ENCODE data around the gene NAPEPLD. TPM values are rescaled to one million over a fixed set of nuclear protein-coding genes. Genes with fewer than 3 reads are reported as not detected.
A peak's percentile ranks its signal among the peaks of the same experiment; 100 is the strongest.
"Not testable (repeated sequence)": the region's sequence is repeated elsewhere in the genome, so short reads cannot be mapped to it uniquely, and the experiment has no call there.

The NAPEPLD gene
- total RNA-seq, 4 donors from 2014 or later, result 6.1 to 24.3 (median 10.0) TPM

DNA sequence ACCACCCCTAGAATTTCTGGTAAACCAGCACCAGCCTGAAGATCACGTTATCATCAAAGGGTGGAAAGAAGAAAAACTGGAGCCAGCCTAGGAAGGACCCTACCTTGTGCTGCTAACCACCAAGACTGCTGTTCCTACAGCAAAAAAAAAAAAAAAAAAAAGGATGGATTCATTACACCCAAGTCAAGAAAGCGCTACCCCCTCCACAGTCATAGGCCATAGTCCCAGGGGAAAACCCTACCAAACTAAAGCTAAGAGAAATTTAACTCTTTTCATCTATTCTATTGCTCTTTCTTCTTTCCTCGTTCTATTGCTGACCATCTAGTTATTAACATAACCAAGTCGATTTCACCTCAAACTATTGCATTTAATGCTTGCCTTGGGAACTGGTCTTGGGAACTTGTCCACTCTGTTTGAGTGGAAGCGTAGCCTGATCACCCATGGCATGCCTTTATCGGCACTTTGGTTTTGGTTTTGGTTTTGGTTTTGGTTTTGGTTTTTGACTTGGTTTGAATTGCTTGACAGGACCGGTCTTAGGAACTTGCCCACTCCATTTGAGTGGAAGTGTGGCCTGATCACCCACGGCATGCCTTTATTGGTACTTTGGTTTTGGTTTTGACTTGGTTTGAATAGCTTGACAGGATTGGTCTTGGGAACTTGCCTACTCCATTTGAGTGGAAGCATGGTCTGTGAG lies 6.6 kb upstream of the NAPEPLD start:
- not testable (repeated sequence) for H3K36me3 ChIP-seq; H3K27ac ChIP-seq; H3K27me3 ChIP-seq; H3K9me3 ChIP-seq; H3K4me3 ChIP-seq; DNase-seq (ENCODE audit: low spot score in 2 of 2); H3K4me1 ChIP-seq
- 89% methylated on average over 8 of the region's 8 CpGs for WGBS

DNA sequence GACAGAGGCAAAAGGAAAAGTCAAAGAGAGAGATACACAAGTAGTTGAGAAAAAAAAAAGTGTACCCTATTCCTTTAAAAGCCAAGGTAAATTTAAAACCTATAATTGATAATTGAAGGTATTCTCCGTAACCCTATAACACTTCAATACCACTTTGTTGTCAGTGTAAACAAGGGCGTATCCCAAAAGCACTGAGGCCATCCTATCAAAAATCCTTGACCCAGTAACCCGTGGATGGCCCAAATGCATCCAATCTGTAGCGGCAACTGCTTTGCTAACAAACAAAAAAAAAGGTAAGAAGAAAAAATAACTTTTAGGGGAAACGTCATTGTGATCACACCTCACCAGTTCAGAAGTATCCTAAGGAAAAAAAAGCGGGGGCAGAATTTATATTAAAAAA lies 5.1 kb upstream of the NAPEPLD start:
- WGBS, result 82% methylated on average over 6 of the region's 6 CpGs
- Histone ChIP-seq H3K27me3 (no peaks in the 10 kb centered on the region), H3K4me3 (no peak overlapping the region), H3K4me1 (peaks cover 14% of the 10 kb centered on the region), H3K36me3 (no peaks in the 10 kb centered on the region), H3K9me3 (no peaks in the 10 kb centered on the region), H3K27ac (no peak overlapping the region)
- TF ChIP-seq, protein P1, sequence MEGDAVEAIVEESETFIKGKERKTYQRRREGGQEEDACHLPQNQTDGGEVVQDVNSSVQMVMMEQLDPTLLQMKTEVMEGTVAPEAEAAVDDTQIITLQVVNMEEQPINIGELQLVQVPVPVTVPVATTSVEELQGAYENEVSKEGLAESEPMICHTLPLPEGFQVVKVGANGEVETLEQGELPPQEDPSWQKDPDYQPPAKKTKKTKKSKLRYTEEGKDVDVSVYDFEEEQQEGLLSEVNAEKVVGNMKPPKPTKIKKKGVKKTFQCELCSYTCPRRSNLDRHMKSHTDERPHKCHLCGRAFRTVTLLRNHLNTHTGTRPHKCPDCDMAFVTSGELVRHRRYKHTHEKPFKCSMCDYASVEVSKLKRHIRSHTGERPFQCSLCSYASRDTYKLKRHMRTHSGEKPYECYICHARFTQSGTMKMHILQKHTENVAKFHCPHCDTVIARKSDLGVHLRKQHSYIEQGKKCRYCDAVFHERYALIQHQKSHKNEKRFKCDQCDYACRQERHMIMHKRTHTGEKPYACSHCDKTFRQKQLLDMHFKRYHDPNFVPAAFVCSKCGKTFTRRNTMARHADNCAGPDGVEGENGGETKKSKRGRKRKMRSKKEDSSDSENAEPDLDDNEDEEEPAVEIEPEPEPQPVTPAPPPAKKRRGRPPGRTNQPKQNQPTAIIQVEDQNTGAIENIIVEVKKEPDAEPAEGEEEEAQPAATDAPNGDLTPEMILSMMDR (IDR thresholded peaks at IDR 0.05), result no peak
- TF ChIP-seq EP300 (IDR thresholded peaks at IDR 0.05) (no peak), POLR2A (IDR thresholded peaks at IDR 0.05) (no peak), POLR2AphosphoS5 (IDR thresholded peaks at IDR 0.05) (no peak)
- DNase-seq (ENCODE audit: low spot score in 2 of 2), result no peak

DNA sequence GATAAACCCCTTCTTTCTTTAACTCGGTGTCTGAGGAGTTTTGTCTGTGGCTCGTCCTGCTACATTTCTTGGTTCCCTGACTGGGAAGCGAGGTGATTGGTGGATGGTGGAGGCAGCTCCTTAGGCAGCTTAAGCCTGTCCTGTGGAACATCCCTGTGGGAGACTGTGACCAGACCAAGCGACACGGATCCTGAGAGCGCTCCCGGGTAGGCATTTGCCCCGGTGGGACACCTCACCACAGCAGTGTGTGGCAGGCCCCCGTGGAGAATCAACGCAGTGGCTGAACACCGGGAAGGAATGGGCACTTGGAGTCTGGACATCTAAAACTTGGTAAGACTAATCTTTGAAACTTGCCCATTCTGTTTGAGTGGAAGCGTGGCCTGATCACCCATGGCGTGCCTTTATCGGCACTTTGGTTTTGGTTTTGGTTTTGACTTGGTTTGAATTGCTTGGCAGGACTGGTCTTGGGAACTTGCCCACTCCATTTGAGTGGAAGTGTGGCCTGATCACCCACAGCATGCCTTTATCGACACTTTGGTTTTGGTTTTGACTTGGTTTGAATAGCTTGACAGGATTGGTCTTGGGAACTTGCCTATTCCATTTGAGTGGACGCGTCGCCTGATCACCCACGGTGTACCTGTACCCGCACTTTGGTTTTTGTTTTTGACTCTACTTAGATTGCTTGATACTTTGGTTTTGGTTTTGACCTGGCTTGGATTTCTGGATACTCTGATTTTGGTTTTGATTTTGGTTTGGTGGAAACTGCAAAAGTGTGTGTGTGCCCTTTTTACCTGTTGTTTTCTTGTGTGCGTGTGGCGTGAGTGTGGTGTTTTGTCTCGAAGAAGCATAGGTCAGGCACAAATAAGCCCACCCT lies 4.1 kb upstream of the NAPEPLD start:
- not testable (repeated sequence) for DNase-seq (ENCODE audit: low spot score in 2 of 2); H3K36me3 ChIP-seq; H3K4me3 ChIP-seq; H3K27ac ChIP-seq; H3K9me3 ChIP-seq; H3K27me3 ChIP-seq
- 95% methylated on average over 23 of the region's 23 CpGs for WGBS
- peaks cover 20% of the 10 kb centered on the region for H3K4me1 ChIP-seq

DNA sequence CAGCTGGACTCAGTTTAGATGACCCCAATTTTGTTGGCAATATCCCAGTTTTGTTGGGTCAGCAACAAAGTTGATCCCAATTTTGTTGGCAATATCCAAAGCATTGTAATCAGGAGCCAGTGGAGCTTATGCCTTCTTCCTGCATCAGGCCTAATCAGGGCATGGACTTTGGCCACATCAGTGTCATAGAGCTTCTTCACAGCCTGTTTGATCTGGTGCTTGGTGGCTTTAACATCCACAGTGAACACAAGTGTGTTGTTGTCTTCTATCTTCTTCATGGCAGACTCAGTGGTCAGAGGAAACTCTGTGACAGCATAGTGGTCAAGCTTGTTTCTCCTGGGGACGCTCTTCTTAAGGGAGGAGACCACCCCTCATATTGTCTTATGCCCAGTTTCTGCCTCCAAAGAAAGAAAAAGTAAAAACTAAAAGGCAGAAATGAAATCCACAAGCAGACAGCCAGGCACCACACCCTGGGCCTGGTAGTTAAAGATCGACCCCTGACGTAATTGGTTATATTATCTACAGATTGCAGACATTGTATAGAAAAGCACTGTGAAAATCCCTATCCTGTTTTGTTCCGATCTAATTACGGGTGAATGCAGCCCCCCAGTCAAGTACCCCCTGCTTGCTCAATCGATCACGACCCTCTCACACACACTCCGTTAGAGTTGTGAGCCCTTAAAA lies 3.2 kb upstream of the NAPEPLD start:
- H3K9me3 ChIP-seq; H3K27ac ChIP-seq; H3K4me3 ChIP-seq; H3K36me3 ChIP-seq; DNase-seq (ENCODE audit: low spot score in 2 of 2); H3K27me3 ChIP-seq: not testable (repeated sequence)
- WGBS, result 94% methylated on average over 8 of the region's 8 CpGs
- H3K4me1 ChIP-seq, result peaks cover 29% of the 10 kb centered on the region

DNA sequence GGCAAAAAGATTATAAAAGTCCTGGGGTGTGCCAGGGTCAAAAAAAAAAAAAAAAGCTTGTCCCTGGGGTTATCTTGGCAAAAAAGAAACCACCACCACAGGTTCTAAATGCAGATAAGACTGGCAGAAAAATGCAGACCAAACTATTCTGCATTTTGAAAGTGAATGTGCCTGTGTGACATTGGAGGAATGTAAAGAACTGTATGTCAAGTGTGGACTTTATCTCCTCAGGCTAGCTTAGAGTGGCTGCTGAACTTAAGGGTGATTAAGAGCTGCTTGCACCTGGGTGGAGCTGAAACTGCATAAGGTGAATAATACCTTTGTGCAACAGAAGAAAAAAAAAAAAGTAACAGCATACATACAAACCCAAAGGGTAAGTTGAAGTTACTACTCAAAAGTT lies 1.3 kb upstream of the NAPEPLD start:
- TF ChIP-seq POLR2AphosphoS5 (IDR thresholded peaks at IDR 0.05) (no peak), EP300 (IDR thresholded peaks at IDR 0.05) (no peak), POLR2A (IDR thresholded peaks at IDR 0.05) (no peak)
- TF ChIP-seq, protein P1 (IDR thresholded peaks at IDR 0.05), result no peak

DNA sequence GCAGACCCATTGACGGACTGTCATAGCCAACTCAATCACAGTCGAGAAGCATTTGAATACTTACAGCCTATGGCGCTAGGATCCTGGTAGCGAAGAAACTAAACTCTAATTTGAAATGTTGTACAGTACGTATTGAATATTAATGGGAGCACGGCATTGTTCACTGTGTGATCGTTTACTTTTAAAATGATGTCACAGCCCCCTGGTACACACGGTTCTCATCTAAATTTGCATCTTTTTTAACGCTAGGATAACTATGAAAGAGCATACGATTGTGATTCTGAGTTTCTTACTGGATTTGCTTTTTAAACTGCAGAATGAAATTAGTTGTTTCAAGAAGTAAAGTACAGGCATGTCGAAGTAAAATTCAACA lies 895 bp upstream of the NAPEPLD start:
- Histone ChIP-seq H3K27me3 (no peaks in the 10 kb centered on the region), H3K9me3 (no peaks in the 10 kb centered on the region), H3K4me3 (peak overlapping the region; percentile 75), H3K27ac (peak overlapping the region; percentile 96), H3K4me1 (peaks cover 35% of the 10 kb centered on the region), H3K36me3 (no peaks in the 10 kb centered on the region)
- TF ChIP-seq EP300 (IDR thresholded peaks at IDR 0.05) (no peak), POLR2A (IDR thresholded peaks at IDR 0.05) (no peak), POLR2AphosphoS5 (IDR thresholded peaks at IDR 0.05) (no peak)
- TF ChIP-seq, protein P1 (IDR thresholded peaks at IDR 0.05), result no peak
- WGBS, result 80% methylated on average over 11 of the region's 11 CpGs
- DNase-seq (ENCODE audit: low spot score in 2 of 2), result no peak

More for the DNA sequence above, 1.3 kb upstream of the NAPEPLD start:
- Histone ChIP-seq H3K9me3 (no peaks in the 10 kb centered on the region), H3K4me3 (peak overlapping the region; percentile 75), H3K27ac (peak overlapping the region; percentile 96), H3K27me3 (no peaks in the 10 kb centered on the region), H3K36me3 (no peaks in the 10 kb centered on the region), H3K4me1 (peaks cover 35% of the 10 kb centered on the region)
- DNase-seq (ENCODE audit: low spot score in 2 of 2), result no peak
